ENCODE data around the gene OCA2.

OCA2 gene

GRCh38 chr15:27784107-27784506 is 315.0 kb downstream of the OCA2 start:
- no peak overlapping the region for H2AFZ ChIP-seq (ENCODE audit: low read length)
- H3K4me1 ChIP-seq (ENCODE audit: insufficient read depth, low read length, poor library complexity, severe bottlenecking): no peaks in the 10 kb centered on the region
- H3K36me3 ChIP-seq (ENCODE audit: insufficient read depth, low read length): no peaks in the 10 kb centered on the region
- H3K4me2 ChIP-seq (ENCODE audit: low read depth, low read length, poor library complexity, severe bottlenecking): no peak overlapping the region
- H4K20me1 ChIP-seq (ENCODE audit: insufficient read depth, low read length, poor library complexity, severe bottlenecking): no peaks in the 10 kb centered on the region
- H3F3A ChIP-seq (ENCODE audit: low read depth): no peaks in the 10 kb centered on the region
- no peak overlapping the region for H3K9ac ChIP-seq (ENCODE audit: low read depth, low read length, poor library complexity, severe bottlenecking)
- TF ChIP-seq CTCF (conservative IDR thresholded peaks at IDR 0.05; ENCODE audit: low read length) (no peak), EZH2phosphoT487 (IDR thresholded peaks at IDR 0.05; ENCODE audit: borderline replicate concordance) (no peak)
- H3K27me3 ChIP-seq (ENCODE audit: insufficient read depth, low read length, poor library complexity, severe bottlenecking): no peaks in the 10 kb centered on the region
- no peaks in the 10 kb centered on the region for H3K79me2 ChIP-seq (ENCODE audit: insufficient read depth, low read length)
- no peak overlapping the region for H3K4me3 ChIP-seq (ENCODE audit: low read length, poor library complexity, severe bottlenecking)
- no peaks in the 10 kb centered on the region for H3K9me3 ChIP-seq (ENCODE audit: insufficient read depth, low read depth, low read length)
- no peaks in the 10 kb centered on the region for H3K9me2 ChIP-seq (replicated peaks; ENCODE audit: low read depth, low read length)

GRCh38 chr15:27783678-27784077 is 315.4 kb downstream of the OCA2 start:
- no peaks in the 10 kb centered on the region for H3K9me3 ChIP-seq (ENCODE audit: insufficient read depth, low read depth, low read length)
- H4K20me1 ChIP-seq (ENCODE audit: insufficient read depth, low read length, poor library complexity, severe bottlenecking): no peaks in the 10 kb centered on the region
- H3K4me3 ChIP-seq (ENCODE audit: low read length, poor library complexity, severe bottlenecking): no peak overlapping the region
- TF ChIP-seq CTCF (conservative IDR thresholded peaks at IDR 0.05; ENCODE audit: low read length) (no peak), EZH2phosphoT487 (IDR thresholded peaks at IDR 0.05; ENCODE audit: borderline replicate concordance) (no peak)
- no peaks in the 10 kb centered on the region for H3K27me3 ChIP-seq (ENCODE audit: insufficient read depth, low read length, poor library complexity, severe bottlenecking)
- H3K4me1 ChIP-seq (ENCODE audit: insufficient read depth, low read length, poor library complexity, severe bottlenecking): no peaks in the 10 kb centered on the region
- no peaks in the 10 kb centered on the region for H3F3A ChIP-seq (ENCODE audit: low read depth)
- no peak overlapping the region for H2AFZ ChIP-seq (ENCODE audit: low read length)
- H3K79me2 ChIP-seq (ENCODE audit: insufficient read depth, low read length): no peaks in the 10 kb centered on the region
- no peak overlapping the region for H3K9ac ChIP-seq (ENCODE audit: low read depth, low read length, poor library complexity, severe bottlenecking)
- no peaks in the 10 kb centered on the region for H3K9me2 ChIP-seq (replicated peaks; ENCODE audit: low read depth, low read length)
- H3K36me3 ChIP-seq (ENCODE audit: insufficient read depth, low read length): no peaks in the 10 kb centered on the region
- H3K4me2 ChIP-seq (ENCODE audit: low read depth, low read length, poor library complexity, severe bottlenecking): no peak overlapping the region

GRCh38 chr15:27782125-27782524 is 317.0 kb downstream of the OCA2 start:
- Histone ChIP-seq H2AFZ (ENCODE audit: low read length) (no peak overlapping the region), H3K4me1 (ENCODE audit: insufficient read depth, low read length, poor library complexity, severe bottlenecking) (no peaks in the 10 kb centered on the region), H3K4me3 (ENCODE audit: low read length, poor library complexity, severe bottlenecking) (no peak overlapping the region), H3K4me2 (ENCODE audit: low read depth, low read length, poor library complexity, severe bottlenecking) (no peak overlapping the region), H3F3A (ENCODE audit: low read depth) (no peaks in the 10 kb centered on the region), H4K20me1 (ENCODE audit: insufficient read depth, low read length, poor library complexity, severe bottlenecking) (no peaks in the 10 kb centered on the region), H3K36me3 (ENCODE audit: insufficient read depth, low read length) (no peaks in the 10 kb centered on the region), H3K9me3 (ENCODE audit: insufficient read depth, low read depth, low read length) (no peaks in the 10 kb centered on the region), H3K9ac (ENCODE audit: low read depth, low read length, poor library complexity, severe bottlenecking) (no peak overlapping the region), H3K27me3 (ENCODE audit: insufficient read depth, low read length, poor library complexity, severe bottlenecking) (no peaks in the 10 kb centered on the region), H3K9me2 (replicated peaks; ENCODE audit: low read depth, low read length) (no peaks in the 10 kb centered on the region), H3K79me2 (ENCODE audit: insufficient read depth, low read length) (no peaks in the 10 kb centered on the region)
- no peak for TF ChIP-seq CTCF (conservative IDR thresholded peaks at IDR 0.05; ENCODE audit: low read length)
- TF ChIP-seq EZH2phosphoT487 (IDR thresholded peaks at IDR 0.05; ENCODE audit: borderline replicate concordance): no peak

Data from Loucy (cell line).